ENCODE data around the gene DLGAP4. TPM values are rescaled to one million over a fixed set of nuclear protein-coding genes. Genes with fewer than 3 reads are reported as not detected.

The DLGAP4 gene
- polyA plus RNA-seq, 2 of the 4 experiments (the other 2 are of a cell fraction), result 11.9 to 36.7 TPM

GRCh38 chr20:36402708-36403107 lies 96.6 kb downstream of the DLGAP4 start:
- H3K4me1 ChIP-seq, result 0 out of 3 replicates have a peak, but pooled peaks cover 4% of the 10 kb centered on the region
- no peaks in the 10 kb centered on the region for H3K9me3 ChIP-seq
- ATAC-seq, result no peak
- ChIA-PET CTCF (interaction anchor here (0.9 to 1.8 kb wide), 3 partner anchors 10 to 200 kb away, joined by 3 to 4 read pairs (median 4); no protein-coding TSS in a partner anchor), POLR2A (no interaction called here)
- no peak overlapping the region for H3K4me2 ChIP-seq
- H3K4me3 ChIP-seq, result no peak overlapping the region
- TF ChIP-seq RNF2 (IDR thresholded peaks at IDR 0.05; ENCODE audit: borderline replicate concordance, low read depth) (no peak), KDM1A (IDR thresholded peaks at IDR 0.05; ENCODE audit: low read depth) (no peak), SREBF2 (IDR thresholded peaks at IDR 0.05) (no peak), FOSB (CRISPR knock-in tag; IDR thresholded peaks at IDR 0.05) (no peak), RARB (CRISPR knock-in tag; IDR thresholded peaks at IDR 0.05) (no peak), HOXB13 (CRISPR knock-in tag; IDR thresholded peaks at IDR 0.05; ENCODE audit: low read depth) (no peak), MAX (IDR thresholded peaks at IDR 0.05) (no peak), HMGXB4 (CRISPR knock-in tag; IDR thresholded peaks at IDR 0.05; ENCODE audit: borderline replicate concordance) (no peak), CHD4 (IDR thresholded peaks at IDR 0.05; ENCODE audit: borderline replicate concordance) (no peak), ATOH8 (CRISPR knock-in tag; IDR thresholded peaks at IDR 0.05; ENCODE audit: low read depth) (no peak)
- 78% methylated on average over 1 of the region's 1 CpG for WGBS (ENCODE audit: missing lambda C conversion rate)
- no peak overlapping the region for H3K27ac ChIP-seq
- no peak for FAIRE-seq
- no peak for DNase-seq (ENCODE audit: low read depth in 1 of 2, low spot score in 1 of 2)

GRCh38 chr20:36404435-36404978 lies 98.4 kb downstream of the DLGAP4 start:
- Histone ChIP-seq H3K4me2 (no peak overlapping the region), H3K9me3 (no peaks in the 10 kb centered on the region), H3K4me1 (0 out of 3 replicates have a peak, but pooled peaks cover 4% of the 10 kb centered on the region), H3K4me3 (no peak overlapping the region), H3K27ac (no peak overlapping the region)
- CTCF ChIA-PET, result no interaction called here
- DNase-seq (ENCODE audit: low read depth in 1 of 2, low spot score in 1 of 2), result no peak
- no peak for FAIRE-seq
- 66% methylated on average over 11 of the region's 11 CpGs for WGBS (ENCODE audit: missing lambda C conversion rate)
- ATAC-seq, result no peak
- POLR2A ChIA-PET, result no interaction called here
- TF ChIP-seq PHF8 (IDR thresholded peaks at IDR 0.05; ENCODE audit: borderline replicate concordance, low read depth), result no peak
- TF ChIP-seq TFCP2L1 (CRISPR knock-in tag; IDR thresholded peaks at IDR 0.05), result no peak
- TF ChIP-seq SMC3 (IDR thresholded peaks at IDR 0.05), result no peak
- no peak for TF ChIP-seq BHLHE40 (IDR thresholded peaks at IDR 0.05; ENCODE audit: low read depth, low read length)
- TF ChIP-seq CBX2 (IDR thresholded peaks at IDR 0.05; ENCODE audit: borderline replicate concordance, low read depth), result no peak
- TF ChIP-seq ZNF302 (CRISPR knock-in tag; IDR thresholded peaks at IDR 0.05), result no peak
- TF ChIP-seq POLR2AphosphoS2 (conservative IDR thresholded peaks at IDR 0.05; ENCODE audit: low read length), result no peak
- TF ChIP-seq USF2 (IDR thresholded peaks at IDR 0.05), result no peak
- no peak for TF ChIP-seq GATA3 (IDR thresholded peaks at IDR 0.05; ENCODE audit: borderline replicate concordance)
- TF ChIP-seq FOXS1 (CRISPR knock-in tag; IDR thresholded peaks at IDR 0.05), result no peak
- TF ChIP-seq ZC3H11A (IDR thresholded peaks at IDR 0.05), result no peak
- no peak for TF ChIP-seq CEBPB (IDR thresholded peaks at IDR 0.05)
